DND-41 (cell line): ENCODE measurements around the gene FGF14.

Source experiments
- ATAC-seq: fragments of 200-7000 bp; cut with Tn5 transposase; 3 replicates; pipeline ENCODE4 v1.9.1; 2021; ENCODE audit warnings: low read depth; ENCODE audit not compliant: insufficient read depth
- DNase-seq: peaks from one replicate; pipeline ENCODE4 v3.0.0-alpha.2; 2020
- H2AFZ ChIP-seq: 2 replicates; pipeline ENCODE4 v1.6.0; 2012; ENCODE audit warnings: low read depth, low read length
- H3K27ac ChIP-seq: 2 replicates; pipeline ENCODE4 v1.5.1; 2012; ENCODE audit warnings: low read length, inconsistent platforms
- H3K27me3 ChIP-seq: fragments of 200-600 bp; sonication (generic); 2 replicates; pipeline ENCODE4 v1.6.0; 2012; ENCODE audit warnings: low read length, mild to moderate bottlenecking, inconsistent platforms; ENCODE audit not compliant: insufficient read depth, poor library complexity
- H3K36me3 ChIP-seq: 2 replicates; pipeline ENCODE4 v1.5.1; 2012; ENCODE audit warnings: low read length, inconsistent platforms; ENCODE audit not compliant: insufficient read depth
- H3K4me1 ChIP-seq: 2 replicates; pipeline ENCODE4 v1.5.1; 2012; ENCODE audit warnings: mild to moderate bottlenecking, low read length; ENCODE audit not compliant: insufficient read depth
- H3K4me2 ChIP-seq: 2 replicates; pipeline ENCODE4 v1.6.0; 2012; ENCODE audit warnings: mild to moderate bottlenecking, moderate library complexity, low read length, inconsistent platforms; ENCODE audit not compliant: insufficient read depth
- H3K4me3 ChIP-seq, 2 experiments: fragments of 200-600 bp in 1 of 2; shearing (Covaris generic) in 1 of 2; 2 replicates each; pipeline ENCODE4 v1.5.1; 2012 to 2016; ENCODE audit warnings: inconsistent platforms in 2 of 2, low read length in 2 of 2, mild to moderate bottlenecking in 2 of 2, low read depth in 1 of 2, moderate library complexity in 1 of 2
- H3K79me2 ChIP-seq: 2 replicates; pipeline ENCODE4 v1.6.0; 2012; ENCODE audit warnings: low read length, inconsistent platforms; ENCODE audit not compliant: insufficient read depth
- H3K9ac ChIP-seq: 2 replicates; pipeline ENCODE4 v1.6.0; 2012; ENCODE audit warnings: low read depth, mild to moderate bottlenecking, inconsistent platforms, low read length, moderate library complexity
- H3K9me3 ChIP-seq: 2 replicates; pipeline ENCODE4 v1.5.1; 2012; ENCODE audit warnings: low read length, moderate library complexity, mild to moderate bottlenecking, inconsistent platforms; ENCODE audit not compliant: insufficient read depth, severe bottlenecking
- H4K20me1 ChIP-seq: 2 replicates; pipeline ENCODE4 v1.6.0; 2012; ENCODE audit warnings: low read length; ENCODE audit not compliant: insufficient read depth
- EZH2 ChIP-seq: IDR thresholded peaks from 3 replicates; pipeline ENCODE4 v1.6.1; 2012; ENCODE audit warnings: borderline replicate concordance, low read depth, mild to moderate bottlenecking, moderate library complexity, low read length, inconsistent platforms; ENCODE audit not compliant: severe bottlenecking
- TF ChIP-seq, protein P1 (sequence below): IDR thresholded peaks from 2 replicates; pipeline ENCODE4 v1.5.1; 2012; ENCODE audit warnings: borderline replicate concordance, low read length, moderate library complexity, mild to moderate bottlenecking; ENCODE audit not compliant: poor library complexity, severe bottlenecking; ENCODE audit errors: extremely low read depth

Gene FGF14

DNA sequence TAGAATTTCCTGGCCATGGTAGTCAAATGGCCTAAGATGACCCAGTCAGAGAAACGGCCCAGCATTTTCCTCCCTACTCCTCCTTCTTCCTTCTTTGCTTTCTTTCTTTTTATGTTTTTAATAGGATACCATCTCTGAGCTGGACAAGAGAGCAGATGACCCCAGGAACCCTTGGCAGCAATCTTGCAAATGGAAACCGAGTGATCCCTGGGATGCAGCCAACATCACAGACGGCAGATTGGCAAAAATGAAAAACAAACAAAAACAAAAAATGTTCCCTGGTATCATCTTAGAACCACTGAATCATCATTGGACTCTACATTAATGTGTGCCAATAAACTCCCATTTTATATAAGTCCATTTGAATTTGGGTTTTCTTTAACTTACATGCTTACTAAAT, 424.4 kb downstream of the FGF14 start:
- no peak overlapping the region for H3K9ac ChIP-seq
- DNase-seq, result no peak
- TF ChIP-seq EZH2, result no peak
- TF ChIP-seq, protein P1, sequence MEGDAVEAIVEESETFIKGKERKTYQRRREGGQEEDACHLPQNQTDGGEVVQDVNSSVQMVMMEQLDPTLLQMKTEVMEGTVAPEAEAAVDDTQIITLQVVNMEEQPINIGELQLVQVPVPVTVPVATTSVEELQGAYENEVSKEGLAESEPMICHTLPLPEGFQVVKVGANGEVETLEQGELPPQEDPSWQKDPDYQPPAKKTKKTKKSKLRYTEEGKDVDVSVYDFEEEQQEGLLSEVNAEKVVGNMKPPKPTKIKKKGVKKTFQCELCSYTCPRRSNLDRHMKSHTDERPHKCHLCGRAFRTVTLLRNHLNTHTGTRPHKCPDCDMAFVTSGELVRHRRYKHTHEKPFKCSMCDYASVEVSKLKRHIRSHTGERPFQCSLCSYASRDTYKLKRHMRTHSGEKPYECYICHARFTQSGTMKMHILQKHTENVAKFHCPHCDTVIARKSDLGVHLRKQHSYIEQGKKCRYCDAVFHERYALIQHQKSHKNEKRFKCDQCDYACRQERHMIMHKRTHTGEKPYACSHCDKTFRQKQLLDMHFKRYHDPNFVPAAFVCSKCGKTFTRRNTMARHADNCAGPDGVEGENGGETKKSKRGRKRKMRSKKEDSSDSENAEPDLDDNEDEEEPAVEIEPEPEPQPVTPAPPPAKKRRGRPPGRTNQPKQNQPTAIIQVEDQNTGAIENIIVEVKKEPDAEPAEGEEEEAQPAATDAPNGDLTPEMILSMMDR, result no peak

DNA sequence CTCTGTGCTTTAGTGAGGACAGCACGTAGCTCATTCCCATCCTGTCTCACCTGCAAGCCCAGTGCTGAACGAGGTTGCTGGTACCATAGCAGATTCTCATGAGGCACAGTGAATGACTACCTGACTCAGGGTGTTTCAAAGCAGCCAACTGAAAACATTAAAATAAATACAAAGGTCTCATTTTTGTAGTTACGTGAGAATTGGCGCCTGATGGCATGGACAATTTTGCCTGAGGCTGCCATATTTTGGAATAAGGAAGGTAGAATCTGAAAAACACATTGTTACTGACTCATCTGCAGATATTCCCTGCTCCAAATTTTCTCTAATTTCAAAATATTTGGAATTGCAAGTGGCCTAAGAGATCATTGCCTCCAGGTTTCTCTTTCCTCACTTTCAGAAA, 429.7 kb downstream of the FGF14 start:
- no peaks in the 10 kb centered on the region for H3K9me3 ChIP-seq
- H3K79me2 ChIP-seq, result no peaks in the 10 kb centered on the region
- H3K4me3 ChIP-seq, result no peak overlapping the region
- no peaks in the 10 kb centered on the region for H3K36me3 ChIP-seq
- no peak overlapping the region for H3K9ac ChIP-seq
- H2AFZ ChIP-seq, result no peak overlapping the region
- H3K4me1 ChIP-seq, result no peaks in the 10 kb centered on the region
- ATAC-seq, result no peak
- TF ChIP-seq EZH2, result no peak
- TF ChIP-seq, protein P1, result no peak
- H4K20me1 ChIP-seq, result no peaks in the 10 kb centered on the region
- H3K27ac ChIP-seq, result no peak overlapping the region
- no peaks in the 10 kb centered on the region for H3K27me3 ChIP-seq
- no peak overlapping the region for H3K4me2 ChIP-seq
- DNase-seq, result no peak

More for the DNA sequence above, 424.4 kb downstream of the FGF14 start:
- no peaks in the 10 kb centered on the region for H3K79me2 ChIP-seq
- peaks cover 5% of the 10 kb centered on the region for H3K27me3 ChIP-seq
- no peak overlapping the region for H3K4me2 ChIP-seq
- no peaks in the 10 kb centered on the region for H3K9me3 ChIP-seq
- H2AFZ ChIP-seq, result no peak overlapping the region
- H3K4me3 ChIP-seq, result no peak overlapping the region
- no peak for ATAC-seq
- no peaks in the 10 kb centered on the region for H3K36me3 ChIP-seq
- H4K20me1 ChIP-seq, result no peaks in the 10 kb centered on the region
- H3K27ac ChIP-seq, result no peak overlapping the region
- no peaks in the 10 kb centered on the region for H3K4me1 ChIP-seq

DNA sequence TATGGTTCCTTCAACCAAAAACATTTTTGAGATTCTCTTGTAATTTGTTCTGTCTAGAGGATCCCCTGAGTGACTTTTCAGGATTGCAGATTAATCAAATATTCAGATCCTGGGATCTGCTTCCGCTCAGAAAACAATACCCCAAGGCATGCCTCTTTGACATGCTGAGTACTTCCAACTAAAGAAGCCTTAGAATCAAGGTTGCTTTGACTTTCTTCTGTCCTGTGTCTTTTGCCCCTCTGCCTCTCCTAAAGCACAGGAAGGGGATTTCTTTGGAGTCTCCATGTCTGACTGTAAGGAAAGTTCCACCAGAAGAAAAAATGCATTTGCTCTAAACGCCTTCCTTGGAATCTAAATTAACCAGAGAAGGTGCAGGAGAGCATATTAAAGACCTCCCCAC, 431.5 kb downstream of the FGF14 start:
- H3K4me2 ChIP-seq, result no peak overlapping the region

DNA sequence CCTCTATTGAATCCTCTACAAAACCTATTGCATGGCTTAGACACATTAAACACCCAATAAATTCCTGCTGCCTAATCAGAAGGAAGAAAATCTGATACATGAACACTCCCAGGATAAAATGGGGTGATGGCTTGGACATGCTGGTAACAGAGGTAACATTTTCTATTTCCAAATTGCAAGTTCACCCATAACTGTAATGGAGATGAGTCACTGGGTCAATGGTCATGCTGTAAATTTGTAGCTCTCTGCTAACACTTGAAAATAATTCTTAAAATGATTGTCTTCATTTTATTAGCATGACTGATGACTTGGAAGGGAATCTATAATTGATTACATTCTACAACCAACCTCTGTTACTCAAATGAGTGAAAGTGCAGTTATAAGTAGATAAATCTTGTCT, 434.1 kb downstream of the FGF14 start:
- H3K9ac ChIP-seq, result no peak overlapping the region
- ATAC-seq, result no peak
- no peaks in the 10 kb centered on the region for H3K27me3 ChIP-seq

More for the DNA sequence above, 431.5 kb downstream of the FGF14 start:
- DNase-seq (no peak), ATAC-seq (no peak)
- H3K9ac ChIP-seq, result no peak overlapping the region
- H3K27me3 ChIP-seq, result no peaks in the 10 kb centered on the region
- no peaks in the 10 kb centered on the region for H3K36me3 ChIP-seq
- TF ChIP-seq, protein P1, result no peak
- H3K79me2 ChIP-seq, result no peaks in the 10 kb centered on the region
- H3K9me3 ChIP-seq, result no peaks in the 10 kb centered on the region
- H3K27ac ChIP-seq, result no peak overlapping the region
- H4K20me1 ChIP-seq, result no peaks in the 10 kb centered on the region
- no peaks in the 10 kb centered on the region for H3K4me1 ChIP-seq
- no peak overlapping the region for H3K4me3 ChIP-seq
- H2AFZ ChIP-seq, result no peak overlapping the region

More for the DNA sequence above, 434.1 kb downstream of the FGF14 start:
- H3K79me2 ChIP-seq, result no peaks in the 10 kb centered on the region
- no peaks in the 10 kb centered on the region for H3K36me3 ChIP-seq
- H3K9me3 ChIP-seq, result no peaks in the 10 kb centered on the region
- no peak overlapping the region for H2AFZ ChIP-seq
- H3K4me2 ChIP-seq, result no peak overlapping the region
- no peak for TF ChIP-seq EZH2
- TF ChIP-seq, protein P1, result no peak
- no peak overlapping the region for H3K4me3 ChIP-seq
- DNase-seq, result no peak
- no peak overlapping the region for H3K27ac ChIP-seq
- no peaks in the 10 kb centered on the region for H4K20me1 ChIP-seq
- peaks cover 3% of the 10 kb centered on the region; the same call in 1 of the 2 replicates for H3K4me1 ChIP-seq
